Activated CD4-positive, CD25-positive, alpha-beta regulatory T cell treated with anti-CD3 and anti-CD28 coated beads, Interleukin-2, amount 50 U/mL, for 72 hours (primary cell): ENCODE data around the gene VIL1.

Experiments
- DNase-seq: peaks from one replicate; pipeline ENCODE4 v3.0.0; 2021

Gene VIL1

GRCh38 chr2:218418717-218419458, at the start of gene VIL1:
Gene VIL1 (plus strand): TSS chr2:218419123. CDS start chr2:218423779, 4,656 bp downstream.
- DNase-seq, result no peak

GRCh38 chr2:218369330-218369729, 49.6 kb upstream of the VIL1 start:
- DNase-seq, result no peak

DNA sequence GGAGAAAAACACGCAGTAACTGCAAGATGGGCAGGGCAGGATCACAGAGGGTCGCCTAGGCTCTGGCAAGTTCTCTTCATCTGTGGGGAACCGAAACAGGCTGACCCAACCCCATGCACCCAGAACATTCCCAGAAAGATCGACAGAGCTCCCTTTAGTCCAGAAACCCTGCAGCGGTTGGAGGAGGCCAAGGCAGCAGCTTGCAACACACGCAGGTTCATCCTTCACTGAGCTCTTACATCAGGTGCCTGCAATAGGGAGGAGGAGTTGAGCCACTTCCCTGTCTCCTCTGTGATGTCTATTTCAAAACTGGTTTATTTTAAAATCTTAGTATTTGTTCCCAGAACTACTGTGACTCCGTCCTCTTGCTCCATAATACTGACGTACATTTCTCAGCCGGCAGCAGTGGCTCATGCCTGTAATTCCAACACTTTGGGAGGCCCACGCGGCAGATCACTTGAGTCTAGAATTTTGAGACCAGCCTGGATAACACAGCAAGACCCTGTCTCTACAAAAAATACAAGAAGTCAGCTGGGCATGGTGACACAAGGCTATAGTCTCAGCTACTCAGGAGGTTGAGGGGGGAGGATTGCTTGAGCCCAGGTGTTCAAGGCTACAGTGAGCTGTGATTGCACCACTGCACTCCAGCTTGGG, 48.4 kb upstream of the VIL1 start:
- DNase-seq, result no peak

- DNase-seq, result no peak
These were observed 47.0 kb upstream of the VIL1 start for GRCh38 chr2:218371983-218372350.

GRCh38 chr2:218374795-218375194, 44.1 kb upstream of the VIL1 start:
- DNase-seq, result no peak

- no peak for DNase-seq
These were observed 43.7 kb upstream of the VIL1 start for GRCh38 chr2:218375212-218375611.

DNA sequence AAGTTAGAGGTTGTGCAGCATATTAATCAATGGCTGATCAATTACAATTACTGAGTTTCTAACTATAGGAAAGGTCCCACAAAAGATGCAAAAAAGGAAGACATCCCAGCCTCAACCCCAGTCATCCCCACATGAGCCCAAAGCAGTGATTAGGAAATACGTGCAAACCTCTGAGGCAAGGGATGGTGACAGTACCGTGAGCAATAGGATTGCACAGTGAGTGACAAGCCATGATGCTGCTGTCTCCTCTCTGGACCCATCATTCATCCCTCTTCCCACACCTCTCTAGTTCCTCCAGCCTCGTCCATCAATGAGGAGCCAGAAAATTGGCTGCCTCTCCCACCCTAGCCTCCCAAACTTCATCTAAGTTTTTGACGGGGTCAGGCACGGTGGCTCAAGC, 40.9 kb upstream of the VIL1 start:
- no peak for DNase-seq

DNA sequence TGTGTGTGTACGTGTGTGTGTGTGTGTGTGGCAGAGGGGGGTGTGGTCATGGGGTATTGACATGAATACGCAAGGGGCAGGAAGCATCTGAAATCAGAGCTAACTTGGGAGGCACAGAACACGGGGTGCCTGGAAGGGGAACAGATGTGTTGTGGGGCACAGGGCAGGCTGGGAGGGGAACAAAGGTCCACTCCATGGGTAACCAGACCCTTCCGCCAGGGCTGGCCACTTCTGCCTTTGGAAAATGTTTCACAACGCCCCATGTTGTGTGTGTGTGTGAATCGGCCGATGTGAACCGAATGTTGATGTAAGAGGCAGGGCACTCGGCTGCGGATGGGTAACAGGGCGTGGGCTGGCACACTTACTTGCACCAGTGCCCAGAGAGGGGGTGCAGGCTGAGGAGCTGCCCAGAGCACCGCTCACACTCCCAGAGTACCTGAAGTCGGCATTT, 37.0 kb upstream of the VIL1 start, which contains the start of gene SLC11A1:
TSS of gene SLC11A1 (plus strand) at position 358 of the 451 bp plus-strand sequence. CDS start 96 bp downstream, outside the sequence.
- DNase-seq, result no peak

DNA sequence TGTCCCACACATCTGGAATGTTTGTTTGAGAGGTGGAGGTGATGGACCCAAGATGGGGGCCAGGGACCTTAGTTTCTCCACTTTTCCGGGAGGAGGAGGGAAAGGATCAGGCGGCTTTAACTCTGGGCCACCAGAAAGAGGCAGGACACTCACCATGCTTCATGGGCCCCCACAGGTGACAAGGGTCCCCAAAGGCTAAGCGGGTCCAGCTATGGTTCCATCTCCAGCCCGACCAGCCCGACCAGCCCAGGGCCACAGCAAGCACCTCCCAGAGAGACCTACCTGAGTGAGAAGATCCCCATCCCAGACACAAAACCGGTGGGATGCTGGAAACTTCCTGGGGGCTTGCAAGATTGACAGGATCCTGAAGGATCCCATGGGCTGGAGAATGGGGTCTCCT, 36.1 kb upstream of the VIL1 start:
- no peak for DNase-seq

DNA sequence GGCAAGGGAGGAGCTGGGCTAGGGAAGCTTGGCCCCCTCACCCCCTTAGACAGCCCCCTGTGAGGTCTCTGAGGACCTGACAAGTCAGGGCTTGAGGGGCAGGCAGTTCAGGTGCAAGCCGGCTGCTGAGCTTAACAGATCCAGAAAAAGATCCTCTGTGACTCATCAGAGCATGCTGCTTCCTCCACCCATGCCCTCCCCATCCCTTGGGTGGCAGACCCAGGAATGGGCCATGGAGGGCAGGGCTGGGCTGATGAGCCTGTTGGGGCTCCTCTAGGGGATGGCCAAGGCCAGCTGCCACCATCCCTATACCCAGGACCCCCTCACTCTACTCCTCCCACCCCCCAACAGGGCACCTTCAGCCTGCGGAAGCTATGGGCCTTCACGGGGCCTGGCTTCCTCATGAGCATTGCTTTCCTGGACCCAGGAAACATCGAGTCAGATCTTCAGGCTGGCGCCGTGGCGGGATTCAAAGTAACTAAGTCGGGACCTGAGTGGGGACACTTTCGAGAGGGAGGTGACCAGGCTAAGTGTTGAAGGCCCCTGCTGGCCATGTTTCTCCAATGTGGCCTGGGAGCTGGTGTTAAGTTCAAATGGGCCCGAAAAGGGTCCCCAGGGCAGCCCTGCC, 34.9 kb upstream of the VIL1 start:
- DNase-seq, result no peak

DNA sequence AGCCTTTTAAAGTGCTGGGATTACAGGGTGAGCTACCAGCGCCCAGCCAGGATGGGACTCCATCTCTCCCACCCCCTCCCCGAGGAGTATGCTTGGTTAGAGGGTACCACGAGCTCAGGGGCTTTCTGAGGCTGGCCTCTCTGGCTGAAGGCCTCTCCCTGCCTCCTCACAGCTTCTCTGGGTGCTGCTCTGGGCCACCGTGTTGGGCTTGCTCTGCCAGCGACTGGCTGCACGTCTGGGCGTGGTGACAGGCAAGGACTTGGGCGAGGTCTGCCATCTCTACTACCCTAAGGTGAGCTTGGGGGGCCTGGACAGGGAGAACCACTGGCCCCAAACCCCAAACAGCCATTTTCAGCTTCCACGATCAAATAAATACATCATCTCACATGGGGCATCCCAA, 33.9 kb upstream of the VIL1 start:
- DNase-seq, result no peak

GRCh38 chr2:218386505-218387368, 32.2 kb upstream of the VIL1 start:
- DNase-seq, result no peak

GRCh38 chr2:218387369-218388194, 31.3 kb upstream of the VIL1 start:
- DNase-seq, result no peak

DNA sequence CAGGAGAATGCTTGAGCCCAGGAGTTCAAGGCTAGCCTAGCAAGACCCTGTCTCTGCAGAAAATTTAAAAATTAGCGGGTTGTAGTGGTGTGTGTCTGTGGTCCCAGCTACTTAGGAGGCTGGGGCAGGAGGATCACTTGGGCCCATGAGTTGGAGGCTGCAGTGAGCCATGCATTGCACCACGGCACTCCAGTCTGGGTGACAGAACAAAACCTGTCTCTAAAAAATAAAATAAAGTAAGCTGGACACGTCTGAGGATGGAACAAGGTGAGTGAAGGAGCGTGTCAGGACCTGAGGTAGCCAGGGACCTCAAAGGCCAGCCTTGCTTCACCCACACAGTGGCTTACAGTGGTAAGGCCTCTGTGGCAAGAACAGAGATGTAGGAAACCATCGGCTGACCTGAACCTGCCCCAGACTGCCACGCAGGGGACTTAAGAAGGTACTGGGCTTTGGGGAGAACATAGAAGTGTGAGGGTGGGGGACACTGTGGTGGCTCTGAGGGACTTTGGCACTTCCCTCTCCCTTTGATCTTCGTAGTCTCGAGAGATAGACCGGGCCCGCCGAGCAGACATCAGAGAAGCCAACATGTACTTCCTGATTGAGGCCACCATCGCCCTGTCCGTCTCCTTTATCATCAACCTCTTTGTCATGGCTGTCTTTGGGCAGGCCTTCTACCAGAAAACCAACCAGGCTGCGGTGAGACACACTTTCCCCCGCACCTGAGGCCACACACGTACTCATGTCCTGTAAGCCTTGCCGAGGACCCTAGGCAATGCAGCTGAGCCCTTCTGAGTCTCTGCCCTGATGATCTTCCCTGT, 29.4 kb upstream of the VIL1 start:
- DNase-seq, result no peak

GRCh38 chr2:218391202-218391601, 27.7 kb upstream of the VIL1 start:
- no peak for DNase-seq

DNA sequence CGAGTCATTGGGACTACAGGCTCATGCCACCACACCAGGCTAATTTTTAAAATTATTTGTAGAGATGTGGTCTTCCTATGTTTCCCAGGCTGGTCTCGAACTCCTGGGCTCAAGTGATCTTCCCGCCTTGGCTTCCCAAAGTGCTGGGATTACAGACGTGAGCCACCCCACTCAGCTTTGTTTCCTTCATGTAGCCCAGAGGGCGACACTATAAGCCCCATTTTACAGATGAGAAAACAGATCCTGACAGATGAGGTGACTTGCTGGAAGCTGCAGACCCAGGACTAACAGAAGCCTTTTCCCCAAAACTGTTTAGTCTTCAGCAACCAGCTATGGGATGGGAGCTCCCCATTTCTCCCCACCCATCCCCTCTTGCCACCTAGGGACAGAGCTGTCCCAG, 26.5 kb upstream of the VIL1 start:
- no peak for DNase-seq

- no peak for DNase-seq
These were observed 25.9 kb upstream of the VIL1 start for GRCh38 chr2:218392891-218393462.

GRCh38 chr2:218393750-218394290, 25.1 kb upstream of the VIL1 start:
- no peak for DNase-seq

- DNase-seq, result no peak
These were observed 24.4 kb upstream of the VIL1 start for GRCh38 chr2:218394298-218395089.

GRCh38 chr2:218395090-218395444, 23.9 kb upstream of the VIL1 start:
- no peak for DNase-seq
